HL-60 (cell line): ENCODE measurements around the gene GPR153.

Experiments
- DNase-seq, 2 experiments: peaks; one replicate each; pipeline ENCODE4 v3.0.0-alpha.2; 2010 to 2020; ENCODE audit warnings: low read depth in 1 of 2, low spot score in 1 of 2
- H3K27ac ChIP-seq: fragments of 250-450 bp; sonication (Bioruptor Pico); replicated peaks from 2 replicates; pipeline ENCODE4 v1.5.1; 2020; ENCODE audit warnings: mild to moderate bottlenecking, moderate library complexity
- H3K27me3 ChIP-seq: fragments of 250-450 bp; sonication (Bioruptor Pico); 2 replicates; pipeline ENCODE4 v1.5.1; 2021; ENCODE audit warnings: mild to moderate bottlenecking, moderate library complexity; ENCODE audit not compliant: insufficient read depth, poor library complexity, severe bottlenecking
- H3K4me3 ChIP-seq: replicated peaks from 2 replicates; pipeline ENCODE4 v1.5.1; 2011; ENCODE audit warnings: mild to moderate bottlenecking, control low read depth, low read length; ENCODE audit not compliant: insufficient read depth
- CTCF ChIP-seq: IDR thresholded peaks from one replicate; pipeline ENCODE4 v1.5.1; 2011; ENCODE audit warnings: low read length, control low read depth, inconsistent platforms; ENCODE audit not compliant: insufficient read depth
- GABPA ChIP-seq: IDR thresholded peaks from 2 replicates; pipeline ENCODE4 v1.6.1; 2012; ENCODE audit warnings: low read depth
- POLR2AphosphoS5 ChIP-seq: IDR thresholded peaks from 2 replicates; pipeline ENCODE4 v1.6.1; 2012; ENCODE audit warnings: low read depth
- REST ChIP-seq: IDR thresholded peaks from 2 replicates; pipeline ENCODE4 v1.6.1; 2012; ENCODE audit warnings: low read depth; ENCODE audit not compliant: insufficient replicate concordance
- SPI1 ChIP-seq: IDR thresholded peaks from 2 replicates; pipeline ENCODE4 v1.6.1; 2012; ENCODE audit warnings: low read depth, mild to moderate bottlenecking, borderline replicate concordance

Gene GPR153

GRCh38 chr1:6280761-6281451, 20.0 kb upstream of the GPR153 start:
- TF ChIP-seq SPI1 (no peak), POLR2AphosphoS5 (no peak), REST (no peak), CTCF (no peak), GABPA (no peak)
- Histone ChIP-seq H3K4me3 (no peak overlapping the region), H3K27ac (no peak overlapping the region), H3K27me3 (no peaks in the 10 kb centered on the region)
- DNase-seq, result no peak

- Histone ChIP-seq H3K27ac (no peak overlapping the region), H3K4me3 (no peak overlapping the region), H3K27me3 (no peaks in the 10 kb centered on the region)
- no peak for TF ChIP-seq SPI1
- TF ChIP-seq CTCF, result no peak
- no peak for TF ChIP-seq REST
- no peak for TF ChIP-seq POLR2AphosphoS5
- TF ChIP-seq GABPA, result no peak
- DNase-seq, result no peak
These were observed 18.9 kb upstream of the GPR153 start for GRCh38 chr1:6279613-6280383.

GRCh38 chr1:6279066-6279465, 18.2 kb upstream of the GPR153 start:
- H3K27me3 ChIP-seq, result no peaks in the 10 kb centered on the region
- H3K4me3 ChIP-seq, result no peak overlapping the region
- no peak overlapping the region for H3K27ac ChIP-seq
- TF ChIP-seq GABPA (no peak), POLR2AphosphoS5 (no peak), REST (no peak), CTCF (no peak), SPI1 (no peak)
- DNase-seq, result no peak
